HuH-7.5 (cell line): ENCODE data around the gene FEN1.

Experiments
- DNase-seq: peaks from one replicate; pipeline ENCODE4 v3.0.0; 2011; ENCODE audit warnings: low spot score

The FEN1 gene

GRCh38 chr11:61841636-61842527, 49.2 kb downstream of the FEN1 start:
- DNase-seq: no peak

- no peak for DNase-seq
Measured at GRCh38 chr11:61842528-61842820, 49.8 kb downstream of the FEN1 start.

- no peak for DNase-seq
Measured at GRCh38 chr11:61844909-61845565, 52.3 kb downstream of the FEN1 start.

DNA sequence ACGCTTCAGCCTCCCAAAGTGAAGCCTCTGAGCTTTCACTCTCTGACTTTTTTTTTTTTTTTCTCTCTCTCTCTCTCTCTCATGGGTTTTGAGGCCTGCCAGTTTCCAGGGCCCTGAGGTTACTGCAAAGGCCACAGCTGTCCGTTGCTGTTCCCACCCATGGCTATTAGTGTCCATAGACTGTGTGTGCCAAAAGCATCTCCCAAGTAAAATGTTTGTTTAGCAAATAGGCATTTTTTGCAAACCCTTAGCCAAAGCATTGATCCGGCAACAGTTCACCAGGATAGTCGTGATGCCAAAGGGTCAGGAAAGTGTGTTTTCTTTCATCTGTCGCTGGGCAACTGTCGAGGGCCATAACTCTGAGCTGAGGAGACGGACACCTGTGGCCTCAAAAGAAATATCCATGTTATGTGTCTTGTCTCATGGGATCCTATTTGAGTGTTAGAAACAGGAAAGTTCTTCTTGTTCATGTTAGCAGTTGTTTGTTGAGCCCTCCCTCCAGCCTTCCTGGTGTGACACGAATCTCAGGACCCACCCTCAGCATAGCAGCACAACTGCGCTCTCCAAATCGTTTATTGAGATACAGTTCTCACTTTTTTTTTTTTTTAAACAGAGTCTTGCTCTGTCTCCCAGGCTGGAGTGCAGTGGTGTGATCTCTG, 53.8 kb downstream of the FEN1 start:
- no peak for DNase-seq
